Measurements from ENCODE around the gene SLC4A5. TPM values are rescaled to one million over a fixed set of nuclear protein-coding genes. Genes with fewer than 3 reads are reported as not detected.

Gene SLC4A5
- total RNA-seq, 4 donors from 2014 or later, result 4.2 to 22.9 (median 9.5) TPM

- no peaks in the 10 kb centered on the region for H3K27me3 ChIP-seq
- 83 to 84% methylated on average over 5 of the region's 5 CpGs for whole genome bisulfite sequencing, 2 donors
- DNase-seq (ENCODE audit: low spot score in 2 of 2), result no peak
- H3K36me3 ChIP-seq, result peaks cover 0 to 69% (median 0%) of the 10 kb centered on the region in 3 donors
- no peaks in the 10 kb centered on the region for H3K4me1 ChIP-seq
- TF ChIP-seq CTCF (IDR thresholded peaks at IDR 0.05) (no peak), POLR2A (IDR thresholded peaks at IDR 0.05) (no peak), EP300 (IDR thresholded peaks at IDR 0.05) (no peak)
- no peak overlapping the region for H3K27ac ChIP-seq
- no peak overlapping the region for H3K4me3 ChIP-seq
- H3K9me3 ChIP-seq, result no peaks in the 10 kb centered on the region
These were observed 115.6 kb downstream of the SLC4A5 start for GRCh38 chr2:74227646-74228045.

- H3K4me1 ChIP-seq, result no peaks in the 10 kb centered on the region
- peaks cover 0 to 69% (median 0%) of the 10 kb centered on the region in 3 donors for H3K36me3 ChIP-seq
- H3K9me3 ChIP-seq, result no peaks in the 10 kb centered on the region
- WGBS, 2 donors, result 76 to 78% methylated on average over 21 of the region's 21 CpGs
- TF ChIP-seq EP300 (IDR thresholded peaks at IDR 0.05) (no peak), CTCF (IDR thresholded peaks at IDR 0.05) (no peak), POLR2A (IDR thresholded peaks at IDR 0.05) (no peak)
- no peak overlapping the region for H3K27ac ChIP-seq
- H3K27me3 ChIP-seq, result no peaks in the 10 kb centered on the region
- no peak for DNase-seq (ENCODE audit: low spot score in 2 of 2)
- no peak overlapping the region for H3K4me3 ChIP-seq
These were observed 116.5 kb downstream of the SLC4A5 start for GRCh38 chr2:74226648-74227213.

- WGBS, 2 donors, result 74 to 77% methylated on average over 4 of the region's 4 CpGs
- Histone ChIP-seq H3K27ac (no peak overlapping the region), H3K9me3 (no peaks in the 10 kb centered on the region), H3K4me1 (no peaks in the 10 kb centered on the region), H3K27me3 (no peaks in the 10 kb centered on the region), H3K4me3 (no peak overlapping the region), H3K36me3 (peaks cover 0 to 69% (median 0%) of the 10 kb centered on the region in 3 donors)
- no peak for DNase-seq (ENCODE audit: low spot score in 2 of 2)
- TF ChIP-seq CTCF (IDR thresholded peaks at IDR 0.05), result no peak
- TF ChIP-seq EP300 (IDR thresholded peaks at IDR 0.05), result no peak
- TF ChIP-seq POLR2A (IDR thresholded peaks at IDR 0.05), result no peak
These were observed 117.3 kb downstream of the SLC4A5 start for GRCh38 chr2:74225698-74226459.

- no peak for TF ChIP-seq EP300 (IDR thresholded peaks at IDR 0.05)
- no peak for TF ChIP-seq CTCF (IDR thresholded peaks at IDR 0.05)
- TF ChIP-seq POLR2A (IDR thresholded peaks at IDR 0.05), result no peak
- H3K4me1 ChIP-seq, result no peaks in the 10 kb centered on the region
- H3K27ac ChIP-seq, result no peak overlapping the region
- peaks cover 0 to 74% (median 0%) of the 10 kb centered on the region in 3 donors for H3K36me3 ChIP-seq
- H3K27me3 ChIP-seq, result no peaks in the 10 kb centered on the region
- no peaks in the 10 kb centered on the region for H3K9me3 ChIP-seq
- 89 to 93% methylated on average over 8 of the region's 8 CpGs for WGBS, 2 donors
- DNase-seq (ENCODE audit: low spot score in 2 of 2), result no peak
- H3K4me3 ChIP-seq, result no peak overlapping the region
These were observed 119.1 kb downstream of the SLC4A5 start for GRCh38 chr2:74223941-74224770.

- H3K27me3 ChIP-seq, result no peaks in the 10 kb centered on the region
- H3K36me3 ChIP-seq, result peaks cover 0 to 78% (median 0%) of the 10 kb centered on the region in 3 donors
- WGBS, 2 donors, result 93 to 94% methylated on average over 4 to 6 of the region's 6 CpGs
- no peaks in the 10 kb centered on the region for H3K4me1 ChIP-seq
- H3K9me3 ChIP-seq, result no peaks in the 10 kb centered on the region
- no peak overlapping the region for H3K4me3 ChIP-seq
- DNase-seq (ENCODE audit: low spot score in 2 of 2), result no peak
- TF ChIP-seq POLR2A (IDR thresholded peaks at IDR 0.05), result no peak
- no peak for TF ChIP-seq EP300 (IDR thresholded peaks at IDR 0.05)
- TF ChIP-seq CTCF (IDR thresholded peaks at IDR 0.05), result no peak
- H3K27ac ChIP-seq, result no peak overlapping the region
These were observed 120.9 kb downstream of the SLC4A5 start for GRCh38 chr2:74222300-74222650.
